Tibial artery (tissue), 4 donors: ENCODE results near the gene TRIM28.

Experiments
- DNase-seq, 2 donors: peaks; one replicate each; pipeline ENCODE4 v3.0.0-alpha.2; 2019
- H3K27ac ChIP-seq, 2 donors: fragments of 200-600 bp; sonication (generic) in 1 of 2; 1 replicate in 1 of 2; 2 replicates in 1 of 2; pipeline ENCODE4 v1.5.1; 2018 to 2019; ENCODE audit warnings: mild to moderate bottlenecking in 1 of 2
- H3K27me3 ChIP-seq, 2 donors: fragments of 200-600 bp; sonication (generic) in 1 of 2; one replicate each; pipeline versions ENCODE4 v1.5.1 to v1.6.0; 2016 to 2019
- H3K36me3 ChIP-seq, 3 donors: fragments of 200-600 bp; sonication (generic) in 2 of 3; one replicate each; pipeline ENCODE4 v1.5.1; 2016 to 2019; ENCODE audit warnings: mild to moderate bottlenecking in 2 of 3
- H3K4me1 ChIP-seq, 4 donors: fragments of 200-600 bp; sonication (generic) in 2 of 4; 1 replicate in 3 of 4; 2 replicates in 1 of 4; pipeline ENCODE4 v1.5.1; 2016 to 2019
- H3K4me3 ChIP-seq, 2 donors: fragments of 200-600 bp; sonication (generic) in 1 of 2; 1 replicate in 1 of 2; 2 replicates in 1 of 2; pipeline ENCODE4 v1.5.1; 2018 to 2019; ENCODE audit warnings: mild to moderate bottlenecking in 2 of 2
- H3K9me3 ChIP-seq, 3 donors: fragments of 200-600 bp; sonication (generic) in 1 of 3; one replicate each; pipeline ENCODE4 v1.5.1; 2016 to 2019
- intact Hi-C: fragments of 100-400 bp; cut with DNase I; formaldehyde crosslinking; loops from one replicate; pipeline ENCODE4 v1.15.0; 2023; ENCODE audit warnings: low total_unique reads
- TF ChIP-seq, protein P1 (sequence below), 2 experiments: fragments of 200-600 bp in 1 of 2; fragments of 450-650 bp in 1 of 2; IDR thresholded peaks; one replicate each; pipeline ENCODE4 v1.5.1; 2017 to 2019; ENCODE audit warnings: antibody characterized with exemption in 2 of 2, mild to moderate bottlenecking in 1 of 2, moderate library complexity in 1 of 2

The TRIM28 gene

GRCh38 chr19:58579473-58580142 lies 35.7 kb downstream of the TRIM28 start:
- intact Hi-C loops, result no loop called here
- peaks cover 0 to 28% (median 11%) of the 10 kb centered on the region in 4 donors for H3K4me1 ChIP-seq
- no peak for DNase-seq
- H3K27me3 ChIP-seq, result no peaks in the 10 kb centered on the region
- H3K27ac ChIP-seq, result no peak overlapping the region
- H3K9me3 ChIP-seq, result no peaks in the 10 kb centered on the region
- peaks cover 8 to 42% (median 22%) of the 10 kb centered on the region in 3 donors for H3K36me3 ChIP-seq
- TF ChIP-seq, protein P1, sequence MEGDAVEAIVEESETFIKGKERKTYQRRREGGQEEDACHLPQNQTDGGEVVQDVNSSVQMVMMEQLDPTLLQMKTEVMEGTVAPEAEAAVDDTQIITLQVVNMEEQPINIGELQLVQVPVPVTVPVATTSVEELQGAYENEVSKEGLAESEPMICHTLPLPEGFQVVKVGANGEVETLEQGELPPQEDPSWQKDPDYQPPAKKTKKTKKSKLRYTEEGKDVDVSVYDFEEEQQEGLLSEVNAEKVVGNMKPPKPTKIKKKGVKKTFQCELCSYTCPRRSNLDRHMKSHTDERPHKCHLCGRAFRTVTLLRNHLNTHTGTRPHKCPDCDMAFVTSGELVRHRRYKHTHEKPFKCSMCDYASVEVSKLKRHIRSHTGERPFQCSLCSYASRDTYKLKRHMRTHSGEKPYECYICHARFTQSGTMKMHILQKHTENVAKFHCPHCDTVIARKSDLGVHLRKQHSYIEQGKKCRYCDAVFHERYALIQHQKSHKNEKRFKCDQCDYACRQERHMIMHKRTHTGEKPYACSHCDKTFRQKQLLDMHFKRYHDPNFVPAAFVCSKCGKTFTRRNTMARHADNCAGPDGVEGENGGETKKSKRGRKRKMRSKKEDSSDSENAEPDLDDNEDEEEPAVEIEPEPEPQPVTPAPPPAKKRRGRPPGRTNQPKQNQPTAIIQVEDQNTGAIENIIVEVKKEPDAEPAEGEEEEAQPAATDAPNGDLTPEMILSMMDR (IDR thresholded peaks at IDR 0.05), result no peak
- no peak overlapping the region for H3K4me3 ChIP-seq

- H3K27ac ChIP-seq, result peak overlapping the region; percentile 21 to 65
Observed at GRCh38 chr19:58581227-58582141, 37.6 kb downstream of the TRIM28 start.

GRCh38 chr19:58582985-58583384 lies 39.1 kb downstream of the TRIM28 start:
- TF ChIP-seq, protein P1 (IDR thresholded peaks at IDR 0.05), result no peak
- no peak for DNase-seq
- Histone ChIP-seq H3K27me3 (no peaks in the 10 kb centered on the region), H3K36me3 (peaks cover 8 to 39% (median 22%) of the 10 kb centered on the region in 3 donors), H3K4me1 (peaks cover 0 to 8% (median 3%) of the 10 kb centered on the region in 4 donors), H3K4me3 (no peak overlapping the region), H3K27ac (no peak overlapping the region), H3K9me3 (no peaks in the 10 kb centered on the region)
- intact Hi-C loops, result no loop called here

More at GRCh38 chr19:58581227-58582141, 37.6 kb downstream of the TRIM28 start:
- Histone ChIP-seq H3K9me3 (no peaks in the 10 kb centered on the region), H3K27me3 (no peaks in the 10 kb centered on the region), H3K4me3 (no peak overlapping the region), H3K36me3 (peaks cover 8 to 47% (median 22%) of the 10 kb centered on the region in 3 donors), H3K4me1 (peaks cover 0 to 20% (median 8%) of the 10 kb centered on the region in 4 donors)
- TF ChIP-seq, protein P1 (IDR thresholded peaks at IDR 0.05), result peak; percentile 84 to 88
- intact Hi-C loops, result no loop called here
- DNase-seq, result peak; percentile 84 to 92

- no peaks in the 10 kb centered on the region for H3K9me3 ChIP-seq
- H3K27ac ChIP-seq, result no peak overlapping the region
- no peaks in the 10 kb centered on the region for H3K27me3 ChIP-seq
- peaks cover 8 to 34% (median 22%) of the 10 kb centered on the region in 3 donors for H3K36me3 ChIP-seq
- H3K4me3 ChIP-seq, result no peak overlapping the region
- intact Hi-C loops, result no loop called here
- H3K4me1 ChIP-seq, result peaks cover 0 to 8% (median 3%) of the 10 kb centered on the region in 4 donors
- no peak for DNase-seq
- TF ChIP-seq, protein P1 (IDR thresholded peaks at IDR 0.05), result no peak
Observed at GRCh38 chr19:58584498-58585441, 40.9 kb downstream of the TRIM28 start.
